Measurements from ENCODE around the gene H2BW2. TPM values are rescaled to one million over a fixed set of nuclear protein-coding genes. Genes with fewer than 3 reads are reported as not detected.

The H2BW2 gene
- polyA plus RNA-seq, 1 donor, result 0.62 TPM

Other genes with a start within 250 kb of the H2BW2 start
- 22.6 TPM for gene RAB9B, start 207.7 kb upstream of the H2BW2 start, polyA plus RNA-seq (ENCODE audit: insufficient read length)
- gene TMSB15B, start 77.3 kb upstream of the H2BW2 start, polyA plus RNA-seq (ENCODE audit: insufficient read length), result 7.8 TPM
- not detected for gene H2BW1, start 26.2 kb upstream of the H2BW2 start, polyA plus RNA-seq (ENCODE audit: insufficient read length)
- gene TMSB15C, start 36.3 kb downstream of the H2BW2 start, polyA plus RNA-seq (ENCODE audit: insufficient read length), result 5.0 TPM
- gene ZCCHC18, start 72.6 kb downstream of the H2BW2 start, polyA plus RNA-seq (ENCODE audit: insufficient read length), result 1.5 TPM
- gene SLC25A53, start 117.1 kb downstream of the H2BW2 start, polyA plus RNA-seq (ENCODE audit: insufficient read length), result 6.5 TPM
- gene FAM199X, start 126.5 kb downstream of the H2BW2 start, polyA plus RNA-seq (ENCODE audit: insufficient read length), result 14.8 TPM
- not detected for gene ESX1, start 215.0 kb downstream of the H2BW2 start, polyA plus RNA-seq (ENCODE audit: insufficient read length)